GM12878 (cell line): Measurements from ENCODE around the gene OR51A7. TPM values are rescaled to one million over a fixed set of nuclear protein-coding genes. Genes with fewer than 3 reads are reported as not detected.

Experiments used
- ATAC-seq: fragments of 200-7000 bp; cut with Tn5 transposase; 3 replicates; pipeline ENCODE4 v1.9.1; 2020; ENCODE audit warnings: mild to moderate bottlenecking, moderate library complexity
- BruUV-seq: library from RNA; stranded (reverse); fragments of 400-500 nt; replicated peaks from 2 replicates; lab custom pipeline; 2021; lab: Mats Ljungman, UMichigan
- CTCF ChIA-PET: fragments of 300-600 bp; sonication (Branson Sonifier 250); formaldehyde crosslinking; extraction: SDS; loops from one replicate; lab custom pipeline; 2021; ENCODE audit warnings: inconsistent platforms; lab: Yijun Ruan, JAX
- POLR2A ChIA-PET: fragments of 350-600 bp; formaldehyde crosslinking; extraction: SDS; loops from one replicate; lab custom pipeline; 2021; ENCODE audit warnings: inconsistent platforms; lab: Charles Lee
- RAD21 ChIA-PET: fragments of 300-600 bp; sonication (Branson Sonifier 250); formaldehyde crosslinking; loops from one replicate; lab custom pipeline; 2023; ENCODE audit warnings: antibody characterized with exemption; ENCODE audit not compliant: unreplicated experiment; lab: Charles Lee
- SMC1A ChIA-PET: fragments of 300-600 bp; sonication (Branson Sonifier 250); formaldehyde crosslinking; loops from one replicate; lab custom pipeline; 2023; ENCODE audit not compliant: unreplicated experiment, uncharacterized antibody; lab: Charles Lee
- DNase-seq: peaks from one replicate; pipeline ENCODE4 v3.0.0-alpha.2; 2011; ENCODE audit warnings: low read depth, low spot score
- FAIRE-seq: peaks from 3 replicates; lab custom pipeline; 2011; peaks lifted over from hg19 to GRCh38; lab: Jason Lieb, UNC
- H2AFZ ChIP-seq: 2 replicates; pipeline ENCODE4 v1.6.0; 2011; ENCODE audit warnings: low read depth, low read length, control low read depth; ENCODE audit not compliant: control insufficient read depth
- H3K27ac ChIP-seq: 2 replicates; pipeline ENCODE4 v1.5.1; 2011; ENCODE audit warnings: control low read depth; ENCODE audit not compliant: control insufficient read depth, insufficient read depth
- H3K27me3 ChIP-seq, 2 experiments: replicated peaks in 1 of 2; 2 replicates each; pipeline versions ENCODE4 v1.6.0 to v1.6.1; 2011; ENCODE audit warnings: low read length in 1 of 2; ENCODE audit not compliant: control insufficient read depth in 2 of 2, insufficient read depth in 2 of 2
- H3K36me3 ChIP-seq, 2 experiments: 2 replicates each; pipeline ENCODE4 v1.5.1; 2011; ENCODE audit warnings: low read length in 1 of 2; ENCODE audit not compliant: control insufficient read depth in 2 of 2, insufficient read depth in 2 of 2
- H3K4me1 ChIP-seq: 2 replicates; pipeline ENCODE4 v1.6.1; 2011; ENCODE audit warnings: mild to moderate bottlenecking, low read length, moderate library complexity, mixed read lengths; ENCODE audit not compliant: control insufficient read depth, insufficient read depth
- H3K4me2 ChIP-seq: 2 replicates; pipeline ENCODE4 v1.6.0; 2011; ENCODE audit warnings: control low read depth; ENCODE audit not compliant: control insufficient read depth, insufficient read depth
- H3K4me3 ChIP-seq: fragments of 200-600 bp; sonication (generic); 2 replicates; pipeline ENCODE4 v1.5.1; 2016
- H3K79me2 ChIP-seq: 2 replicates; pipeline ENCODE4 v1.6.0; 2011; ENCODE audit warnings: low read length; ENCODE audit not compliant: control insufficient read depth, insufficient read depth
- H3K9ac ChIP-seq: 2 replicates; pipeline ENCODE4 v1.8.0; 2011; ENCODE audit warnings: low read length, control low read depth, mixed read lengths; ENCODE audit not compliant: control insufficient read depth, insufficient read depth
- H3K9me3 ChIP-seq: replicated peaks from 3 replicates; pipeline ENCODE4 v1.5.1; 2011; ENCODE audit warnings: mild to moderate bottlenecking, low read length; ENCODE audit not compliant: control insufficient read depth, insufficient read depth
- H4K20me1 ChIP-seq: 2 replicates; pipeline ENCODE4 v1.6.0; 2011; ENCODE audit not compliant: control insufficient read depth, insufficient read depth
- CBX3 ChIP-seq: fragments of 200-600 bp; sonication (generic); IDR thresholded peaks from 2 replicates; pipeline ENCODE4 v1.6.1; 2016; ENCODE audit warnings: low read depth, borderline replicate concordance
- CEBPZ ChIP-seq: fragments of 150-350 bp; IDR thresholded peaks from 2 replicates; pipeline ENCODE4 v1.6.1; 2016; ENCODE audit warnings: low read depth, low read length
- CHD1 ChIP-seq: IDR thresholded peaks from 2 replicates; pipeline ENCODE4 v1.6.1; 2012; ENCODE audit warnings: low read depth, low read length, improper control_type of control experiment
- HDAC6 ChIP-seq: fragments of 200-600 bp; sonication (generic); IDR thresholded peaks from one replicate; pipeline ENCODE4 v1.8.0; 2017; ENCODE audit warnings: antibody characterized with exemption; ENCODE audit not compliant: unreplicated experiment
- IRF3 ChIP-seq: fragments of 450-650 bp; IDR thresholded peaks from 2 replicates; pipeline ENCODE4 v1.6.1; 2014; ENCODE audit warnings: mild to moderate bottlenecking
- MEF2A ChIP-seq: IDR thresholded peaks from 2 replicates; pipeline ENCODE4 v1.6.1; 2011; ENCODE audit warnings: low read depth, mild to moderate bottlenecking, low read length, moderate library complexity; ENCODE audit not compliant: insufficient read depth
- MYB ChIP-seq: fragments of 150-350 bp; IDR thresholded peaks from 2 replicates; pipeline ENCODE4 v1.6.1; 2014; ENCODE audit warnings: mild to moderate bottlenecking, low read depth, low read length, borderline replicate concordance
- NFYB ChIP-seq: IDR thresholded peaks from 2 replicates; pipeline ENCODE4 v1.6.1; 2011; ENCODE audit warnings: low read depth, mild to moderate bottlenecking, low read length, improper control_type of control experiment, moderate library complexity; ENCODE audit not compliant: insufficient read depth
- SIX5 ChIP-seq: IDR thresholded peaks from 2 replicates; pipeline ENCODE4 v1.6.1; 2011; ENCODE audit warnings: mild to moderate bottlenecking, low read depth, low read length, moderate library complexity; ENCODE audit not compliant: severe bottlenecking
- YY1 ChIP-seq: IDR thresholded peaks from 2 replicates; pipeline ENCODE4 v1.6.1; 2011; ENCODE audit warnings: low read depth, mild to moderate bottlenecking, low read length
- WGBS: methylation state at CpG from one replicate; pipeline ENCODE4 v1.1.6; 2016; ENCODE audit warnings: low lambda C conversion rate; ENCODE audit not compliant: insufficient replicate concordance, insufficient coverage; ENCODE audit errors: missing lambda C conversion rate; 5-methylcytosine and 5-hydroxymethylcytosine counted together
- in situ Hi-C: fragments of 300-500 bp; cut with MboI; formaldehyde crosslinking; loops from 9 replicates; pipeline ENCODE4 v1.14.3; 2018; ENCODE audit warnings: mixed read lengths
- intact Hi-C: fragments of 100-400 bp; cut with micrococcal nuclease; formaldehyde crosslinking; loops from one replicate; pipeline ENCODE4 v1.14.2; 2022; ENCODE audit not compliant: unreplicated experiment
- polyA plus RNA-seq, 11 experiments: library from polyadenylated mRNA; depleted of rRNA in 4 of 11; unstranded in 6 of 11; stranded (reverse) in 5 of 11; fragments of >200 nt; fragmentation: Nextera tagmentation in 4 of 11; fragmentation: Illumina TruSeq in 1 of 11; extraction: Ambion mirVana in 4 of 11; extraction: Trizol in 1 of 11; gene quantifications; 1 replicate in 1 of 11; 2 replicates in 10 of 11; pipeline versions ENCODE4 v1.2.1 to v1.2.3, GENCODE V29; 2011 to 2016; ENCODE audit warnings: inconsistent platforms in 2 of 11, missing spikeins in 2 of 11, low read depth in 1 of 11
- total RNA-seq, 4 experiments: library from RNA; depleted of rRNA in 3 of 4; stranded (reverse); fragments of >200 nt in 3 of 4; fragmentation: Illumina TruSeq in 1 of 4; extraction: Trizol in 1 of 4; gene quantifications; 2 replicates each; pipeline versions ENCODE4 v1.2.1 to v1.2.3, GENCODE V29; 2013 to 2021
- TF ChIP-seq, protein P1 (sequence below): IDR thresholded peaks from 2 replicates; pipeline ENCODE4 v1.6.1; 2012; ENCODE audit warnings: low read depth, low read length, improper control_type of control experiment

OR51A7 gene
- total and polyA plus RNA-seq, 10 of the 15 experiments (the other 5 are each of a cell fraction or from before 2014, with no cell fraction given), result not detected

GRCh38 chr11:4922304-4922703 is 18.7 kb downstream of the OR51A7 start:
- no peaks in the 10 kb centered on the region for H3K79me2 ChIP-seq
- H3K4me2 ChIP-seq, result no peak overlapping the region
- ATAC-seq (no peak), FAIRE-seq (no peak), DNase-seq (no peak)
- 0% methylated on average over 1 of the region's 1 CpG for WGBS
- no TSS peak for BruUV-seq
- H3K27me3 ChIP-seq, result no peaks in the 10 kb centered on the region
- in situ Hi-C loops, result no loop called here
- no peaks in the 10 kb centered on the region for H3K9me3 ChIP-seq
- no peak overlapping the region for H3K9ac ChIP-seq
- H4K20me1 ChIP-seq, result no peaks in the 10 kb centered on the region
- intact Hi-C loops, result no loop called here
- POLR2A ChIA-PET, result no interaction called here
- no peaks in the 10 kb centered on the region for H3K4me1 ChIP-seq
- TF ChIP-seq HDAC6, result no peak
- TF ChIP-seq, protein P1, sequence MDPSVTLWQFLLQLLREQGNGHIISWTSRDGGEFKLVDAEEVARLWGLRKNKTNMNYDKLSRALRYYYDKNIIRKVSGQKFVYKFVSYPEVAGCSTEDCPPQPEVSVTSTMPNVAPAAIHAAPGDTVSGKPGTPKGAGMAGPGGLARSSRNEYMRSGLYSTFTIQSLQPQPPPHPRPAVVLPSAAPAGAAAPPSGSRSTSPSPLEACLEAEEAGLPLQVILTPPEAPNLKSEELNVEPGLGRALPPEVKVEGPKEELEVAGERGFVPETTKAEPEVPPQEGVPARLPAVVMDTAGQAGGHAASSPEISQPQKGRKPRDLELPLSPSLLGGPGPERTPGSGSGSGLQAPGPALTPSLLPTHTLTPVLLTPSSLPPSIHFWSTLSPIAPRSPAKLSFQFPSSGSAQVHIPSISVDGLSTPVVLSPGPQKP, result no peak
- H3K27ac ChIP-seq, result no peak overlapping the region
- H3K4me3 ChIP-seq, result no peak overlapping the region
- H3K36me3 ChIP-seq, result no peaks in the 10 kb centered on the region
- H2AFZ ChIP-seq, result no peak overlapping the region
- SMC1A ChIA-PET, result no interaction called here
- RAD21 ChIA-PET, result no interaction called here
- CTCF ChIA-PET, result no interaction called here

DNA sequence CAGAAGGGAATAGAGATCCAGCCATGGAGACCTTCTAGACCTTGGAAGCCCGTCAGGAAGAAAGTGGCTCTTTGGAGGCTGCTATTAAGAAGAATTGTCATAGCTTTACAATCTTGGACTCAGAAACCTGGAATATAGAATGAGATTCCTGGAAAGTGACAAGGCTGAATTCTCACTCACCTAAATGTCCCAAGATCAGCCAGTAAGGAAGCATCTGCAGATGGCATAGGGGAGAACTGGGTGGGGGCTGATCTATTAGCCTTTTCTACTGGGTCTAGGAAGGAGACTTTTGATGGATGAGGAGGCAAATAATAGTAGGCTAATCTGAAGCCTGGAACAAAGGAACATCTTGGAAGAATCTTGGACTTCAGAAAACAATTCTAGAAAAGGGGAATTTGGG is 20.7 kb downstream of the OR51A7 start, which contains the start of gene OR51G1:
OR51G1 (minus strand) TSS at position 101 of the 400 bp plus-strand sequence; CDS start at position 101, 0 bp downstream.
- FAIRE-seq, result no peak
- no TSS peak for BruUV-seq

More for the DNA sequence above, 20.7 kb downstream of the OR51A7 start, which contains the start of gene OR51G1:
- no peak within 1 kb of the TSS for H3K9ac ChIP-seq
- H2AFZ ChIP-seq, result no peak within 1 kb of the TSS
- ATAC-seq (no peak), DNase-seq (no peak)
- CTCF ChIA-PET, result no interaction called here
- no peaks in the 10 kb centered on the region for H3K79me2 ChIP-seq
- POLR2A ChIA-PET, result no interaction called here
- in situ Hi-C loops, result no loop called here
- no peak within 1 kb of the TSS for H3K4me3 ChIP-seq
- RAD21 ChIA-PET, result no interaction called here
- intact Hi-C loops, result no loop called here
- no peak within 1 kb of the TSS for H3K4me2 ChIP-seq
- no peaks in the 10 kb centered on the region for H3K4me1 ChIP-seq
- no peaks in the 10 kb centered on the region for H3K9me3 ChIP-seq
- WGBS, result 39% methylated on average over 1 of the region's 1 CpG
- no peaks in the 10 kb centered on the region for H3K36me3 ChIP-seq
- TF ChIP-seq YY1, result no peak
- TF ChIP-seq MYB, result no peak
- no peak for TF ChIP-seq SIX5
- TF ChIP-seq CBX3, result no peak
- no peak for TF ChIP-seq NFYB
- TF ChIP-seq MEF2A, result no peak
- TF ChIP-seq CHD1, result no peak
- TF ChIP-seq IRF3, result no peak
- no peak for TF ChIP-seq CEBPZ
- no peak within 1 kb of the TSS for H3K27ac ChIP-seq
- H4K20me1 ChIP-seq, result no peaks in the 10 kb centered on the region
- SMC1A ChIA-PET, result no interaction called here
- no peaks in the 10 kb centered on the region for H3K27me3 ChIP-seq
